Left renal pelvis (tissue), 4 donors: ENCODE data around the gene C2CD2. TPM values are rescaled to one million over a fixed set of nuclear protein-coding genes. Genes with fewer than 3 reads are reported as not detected.

Experiments used
- DNase-seq, 4 donors: peaks; one replicate each; pipeline ENCODE4 v3.0.0-alpha.2; 2013; ENCODE audit warnings: low read depth in 4 of 4, low spot score in 3 of 4
- polyA plus RNA-seq, 4 donors: library from polyadenylated mRNA; unstranded; fragments of 120-200 nt; gene quantifications; one replicate each; pipeline ENCODE4 v1.2.1, GENCODE V29; 2013; ENCODE audit not compliant: insufficient read length in 4 of 4

C2CD2 gene
- polyA plus RNA-seq, 4 donors: 12.8 to 17.6 (median 16.4) TPM

GRCh38 chr21:41975391-41976272 lies 21.8 kb upstream of the C2CD2 start:
- DNase-seq: no peak

- no peak for DNase-seq
Measured at GRCh38 chr21:41974752-41975053, 20.9 kb upstream of the C2CD2 start.

GRCh38 chr21:41973861-41974751 lies 20.3 kb upstream of the C2CD2 start:
- no peak for DNase-seq

GRCh38 chr21:41973427-41973831 lies 19.6 kb upstream of the C2CD2 start:
- no peak for DNase-seq

- no peak for DNase-seq
Measured at GRCh38 chr21:41972511-41973205, 18.8 kb upstream of the C2CD2 start.

GRCh38 chr21:41971891-41972290 lies 18.1 kb upstream of the C2CD2 start:
- DNase-seq: no peak

GRCh38 chr21:41970751-41971653 lies 17.2 kb upstream of the C2CD2 start:
- DNase-seq: no peak

- DNase-seq: no peak
Measured at GRCh38 chr21:41970106-41970391, 16.2 kb upstream of the C2CD2 start.

- DNase-seq: no peak
Measured at GRCh38 chr21:41967708-41968107, 13.9 kb upstream of the C2CD2 start.

- no peak for DNase-seq
Measured at GRCh38 chr21:41966872-41967621, 13.2 kb upstream of the C2CD2 start.

- DNase-seq: no peak
Measured at GRCh38 chr21:41966041-41966833, 12.4 kb upstream of the C2CD2 start.

GRCh38 chr21:41965461-41966013 lies 11.7 kb upstream of the C2CD2 start:
- no peak for DNase-seq

- no peak for DNase-seq
Measured at GRCh38 chr21:41965045-41965444, 11.2 kb upstream of the C2CD2 start.

- no peak for DNase-seq
Measured at GRCh38 chr21:41964171-41964570, 10.4 kb upstream of the C2CD2 start.

GRCh38 chr21:41962425-41962966 lies 8.7 kb upstream of the C2CD2 start:
- DNase-seq: no peak

- no peak for DNase-seq
Measured at GRCh38 chr21:41961753-41962152, 7.9 kb upstream of the C2CD2 start.

- DNase-seq: no peak
Measured at GRCh38 chr21:41961282-41961701, 7.5 kb upstream of the C2CD2 start.

GRCh38 chr21:41960386-41960785 lies 6.6 kb upstream of the C2CD2 start:
- DNase-seq: no peak
